Neural progenitor cell (in vitro differentiated cells): ENCODE measurements around the gene C1orf87. TPM values are rescaled to one million over a fixed set of nuclear protein-coding genes. Genes with fewer than 3 reads are reported as not detected.

Experiments used
- DNase-seq: peaks from one replicate; pipeline ENCODE4 v3.0.0-alpha.2; 2016; ENCODE audit warnings: low spot score
- H2AFZ ChIP-seq: fragments of 200-600 bp; sonication (generic); replicated peaks from 2 replicates; pipeline ENCODE4 v1.6.1; 2016; ENCODE audit warnings: antibody characterized with exemption
- H3F3A ChIP-seq: fragments of 200-600 bp; sonication (generic); 2 replicates; pipeline ENCODE4 v1.6.1; 2016; ENCODE audit warnings: antibody characterized with exemption, low read depth
- H3K27ac ChIP-seq: fragments of 200-600 bp; sonication (generic); 2 replicates; pipeline ENCODE4 v1.5.1; 2016; ENCODE audit warnings: mild to moderate bottlenecking
- H3K27me3 ChIP-seq: fragments of 200-600 bp; sonication (generic); 2 replicates; pipeline ENCODE4 v1.6.1; 2016; ENCODE audit warnings: mild to moderate bottlenecking, moderate library complexity
- H3K36me3 ChIP-seq: fragments of 200-600 bp; sonication (generic); 2 replicates; pipeline ENCODE4 v1.5.1; 2016
- H3K4me1 ChIP-seq: fragments of 200-600 bp; sonication (generic); 2 replicates; pipeline ENCODE4 v1.6.1; 2016; ENCODE audit warnings: mixed run types
- H3K4me2 ChIP-seq: fragments of 200-600 bp; sonication (generic); 2 replicates; pipeline ENCODE4 v1.6.1; 2016
- H3K4me3 ChIP-seq: fragments of 200-600 bp; sonication (generic); 2 replicates; pipeline ENCODE4 v1.5.1; 2016
- H3K79me2 ChIP-seq: fragments of 200-600 bp; sonication (generic); 2 replicates; pipeline ENCODE4 v1.6.1; 2016; ENCODE audit warnings: low read depth
- H3K9ac ChIP-seq: fragments of 200-600 bp; sonication (generic); 2 replicates; pipeline ENCODE4 v1.6.1; 2016
- H3K9me3 ChIP-seq: fragments of 200-600 bp; sonication (generic); 2 replicates; pipeline ENCODE4 v1.5.1; 2016; ENCODE audit warnings: low read depth
- H4K20me1 ChIP-seq: fragments of 200-600 bp; sonication (generic); 2 replicates; pipeline ENCODE4 v1.6.1; 2016; ENCODE audit warnings: low read depth
- H3K27ac Mint-ChIP-seq: 3 replicates; pipeline ENCODE4 v1.8.0; 2021; ENCODE audit warnings: mixed read lengths
- H3K27me3 Mint-ChIP-seq: 2 replicates; pipeline ENCODE4 v1.8.0; 2022; ENCODE audit warnings: low read depth, mild to moderate bottlenecking, inconsistent platforms, moderate library complexity, mixed read lengths; ENCODE audit not compliant: insufficient read depth
- H3K36me3 Mint-ChIP-seq: 3 replicates; pipeline ENCODE4 v1.8.0; 2021; ENCODE audit warnings: mixed read lengths
- H3K4me1 Mint-ChIP-seq: 3 replicates; pipeline ENCODE4 v1.8.0; 2021; ENCODE audit warnings: mixed read lengths
- H3K4me3 Mint-ChIP-seq: 3 replicates; pipeline ENCODE4 v1.8.0; 2021; ENCODE audit warnings: mild to moderate bottlenecking, moderate library complexity, mixed read lengths
- H3K9me3 Mint-ChIP-seq: 3 replicates; pipeline ENCODE4 v1.8.0; 2020; ENCODE audit warnings: mixed read lengths
- EZH2 ChIP-seq: fragments of 200-600 bp; sonication (generic); IDR thresholded peaks from 2 replicates; pipeline ENCODE4 v1.6.1; 2017; ENCODE audit warnings: antibody characterized with exemption, mild to moderate bottlenecking, moderate library complexity
- EZH2phosphoT487 ChIP-seq: fragments of 200-600 bp; sonication (generic); IDR thresholded peaks from 2 replicates; pipeline ENCODE4 v1.6.1; 2017; ENCODE audit warnings: antibody characterized with exemption
- total RNA-seq: library from RNA; depleted of rRNA; stranded (reverse); fragments of >200 nt; gene quantifications from 2 replicates; pipeline ENCODE4 v1.2.3, GENCODE V29; 2015; ENCODE audit warnings: low replicate concordance
- TF ChIP-seq, protein P1 (sequence below): fragments of 200-600 bp; sonication (generic); IDR thresholded peaks from 2 replicates; pipeline ENCODE4 v1.5.1; 2017; ENCODE audit warnings: antibody characterized with exemption, mild to moderate bottlenecking

The C1orf87 gene
- total RNA-seq, 1 donor from 2014 or later: not detected

DNA sequence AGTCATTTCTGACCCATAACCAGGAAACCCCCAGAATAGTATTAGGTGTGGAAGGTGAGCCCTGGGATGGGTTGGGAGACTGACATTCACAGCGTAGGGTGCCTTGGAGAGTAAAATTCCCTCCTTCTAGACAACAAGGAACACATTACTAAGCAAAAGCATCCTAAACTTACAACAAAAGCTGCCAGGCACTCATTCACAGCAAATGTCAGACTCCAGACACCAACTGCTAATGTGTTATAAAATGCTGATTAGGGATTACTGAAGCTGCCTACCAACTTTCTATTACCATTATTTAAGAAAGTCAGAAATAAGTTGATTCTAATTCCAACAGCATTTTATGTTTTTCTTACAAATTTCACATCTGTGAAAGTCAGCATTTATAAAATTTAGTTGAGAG is 40.0 kb upstream of the C1orf87 start:
- Mint-ChIP-seq H3K27me3 (no peaks in the 10 kb centered on the region), H3K9me3 (no peaks in the 10 kb centered on the region), H3K27ac (no peak overlapping the region), H3K4me1 (peaks cover 38% of the 10 kb centered on the region), H3K36me3 (no peaks in the 10 kb centered on the region), H3K4me3 (no peak overlapping the region)
- Histone ChIP-seq H3F3A (no peaks in the 10 kb centered on the region), H3K9ac (no peak overlapping the region), H2AFZ (no peak overlapping the region), H3K4me1 (peaks cover 11% of the 10 kb centered on the region), H3K9me3 (no peaks in the 10 kb centered on the region), H3K4me2 (no peak overlapping the region), H4K20me1 (no peaks in the 10 kb centered on the region), H3K36me3 (no peaks in the 10 kb centered on the region), H3K27ac (no peak overlapping the region), H3K79me2 (no peaks in the 10 kb centered on the region), H3K4me3 (no peak overlapping the region), H3K27me3 (no peaks in the 10 kb centered on the region)
- no peak for TF ChIP-seq EZH2phosphoT487
- TF ChIP-seq, protein P1, sequence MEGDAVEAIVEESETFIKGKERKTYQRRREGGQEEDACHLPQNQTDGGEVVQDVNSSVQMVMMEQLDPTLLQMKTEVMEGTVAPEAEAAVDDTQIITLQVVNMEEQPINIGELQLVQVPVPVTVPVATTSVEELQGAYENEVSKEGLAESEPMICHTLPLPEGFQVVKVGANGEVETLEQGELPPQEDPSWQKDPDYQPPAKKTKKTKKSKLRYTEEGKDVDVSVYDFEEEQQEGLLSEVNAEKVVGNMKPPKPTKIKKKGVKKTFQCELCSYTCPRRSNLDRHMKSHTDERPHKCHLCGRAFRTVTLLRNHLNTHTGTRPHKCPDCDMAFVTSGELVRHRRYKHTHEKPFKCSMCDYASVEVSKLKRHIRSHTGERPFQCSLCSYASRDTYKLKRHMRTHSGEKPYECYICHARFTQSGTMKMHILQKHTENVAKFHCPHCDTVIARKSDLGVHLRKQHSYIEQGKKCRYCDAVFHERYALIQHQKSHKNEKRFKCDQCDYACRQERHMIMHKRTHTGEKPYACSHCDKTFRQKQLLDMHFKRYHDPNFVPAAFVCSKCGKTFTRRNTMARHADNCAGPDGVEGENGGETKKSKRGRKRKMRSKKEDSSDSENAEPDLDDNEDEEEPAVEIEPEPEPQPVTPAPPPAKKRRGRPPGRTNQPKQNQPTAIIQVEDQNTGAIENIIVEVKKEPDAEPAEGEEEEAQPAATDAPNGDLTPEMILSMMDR: no peak
- TF ChIP-seq EZH2: no peak
- no peak for DNase-seq

DNA sequence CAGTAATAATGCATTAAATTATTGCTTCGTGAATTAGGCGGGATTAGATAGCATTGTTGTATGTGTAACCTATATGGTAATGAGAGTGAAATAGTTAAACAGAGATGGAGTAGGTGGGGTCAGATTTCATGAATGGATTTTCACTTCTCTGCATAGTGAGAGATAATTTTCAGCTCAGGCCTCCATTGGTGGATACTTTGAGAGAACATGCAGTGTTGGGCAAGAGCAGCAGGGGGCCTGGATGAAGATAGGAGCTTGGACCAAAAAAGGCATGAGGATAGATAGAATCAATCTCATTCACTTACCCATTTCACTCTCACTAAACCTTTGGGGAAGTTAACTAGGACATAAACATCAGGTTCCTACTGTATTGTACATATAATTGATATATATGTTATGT is 39.5 kb upstream of the C1orf87 start:
- H2AFZ ChIP-seq: no peak overlapping the region
- Mint-ChIP-seq H3K4me3 (no peak overlapping the region), H3K27me3 (no peaks in the 10 kb centered on the region), H3K36me3 (no peaks in the 10 kb centered on the region), H3K4me1 (peaks cover 36% of the 10 kb centered on the region), H3K9me3 (no peaks in the 10 kb centered on the region), H3K27ac (no peak overlapping the region)
- no peak overlapping the region for H3K4me2 ChIP-seq
- H3K27ac ChIP-seq: no peak overlapping the region
- H3K79me2 ChIP-seq: no peaks in the 10 kb centered on the region
- peaks cover 11% of the 10 kb centered on the region for H3K4me1 ChIP-seq
- DNase-seq: no peak
- TF ChIP-seq EZH2 (no peak), EZH2phosphoT487 (no peak)
- TF ChIP-seq, protein P1: no peak
- no peaks in the 10 kb centered on the region for H3K9me3 ChIP-seq
- no peaks in the 10 kb centered on the region for H3F3A ChIP-seq
- H3K9ac ChIP-seq: no peak overlapping the region
- H3K4me3 ChIP-seq: no peak overlapping the region
- H3K36me3 ChIP-seq: no peaks in the 10 kb centered on the region
- H4K20me1 ChIP-seq: no peaks in the 10 kb centered on the region
- H3K27me3 ChIP-seq: no peaks in the 10 kb centered on the region

- Mint-ChIP-seq H3K27me3 (no peaks in the 10 kb centered on the region), H3K36me3 (no peaks in the 10 kb centered on the region), H3K4me1 (peaks cover 36% of the 10 kb centered on the region), H3K27ac (no peak overlapping the region), H3K9me3 (no peaks in the 10 kb centered on the region), H3K4me3 (no peak overlapping the region)
- H3K79me2 ChIP-seq: no peaks in the 10 kb centered on the region
- no peaks in the 10 kb centered on the region for H4K20me1 ChIP-seq
- no peak for DNase-seq
- no peak overlapping the region for H3K4me3 ChIP-seq
- H2AFZ ChIP-seq: no peak overlapping the region
- no peak overlapping the region for H3K9ac ChIP-seq
- H3K9me3 ChIP-seq: no peaks in the 10 kb centered on the region
- no peak overlapping the region for H3K27ac ChIP-seq
- no peak overlapping the region for H3K4me2 ChIP-seq
- no peaks in the 10 kb centered on the region for H3K27me3 ChIP-seq
- TF ChIP-seq EZH2: no peak
- TF ChIP-seq EZH2phosphoT487: no peak
- TF ChIP-seq, protein P1: no peak
- no peaks in the 10 kb centered on the region for H3F3A ChIP-seq
- peaks cover 11% of the 10 kb centered on the region for H3K4me1 ChIP-seq
- H3K36me3 ChIP-seq: no peaks in the 10 kb centered on the region
These were observed 38.1 kb upstream of the C1orf87 start for GRCh38 chr1:60111716-60112115.

DNA sequence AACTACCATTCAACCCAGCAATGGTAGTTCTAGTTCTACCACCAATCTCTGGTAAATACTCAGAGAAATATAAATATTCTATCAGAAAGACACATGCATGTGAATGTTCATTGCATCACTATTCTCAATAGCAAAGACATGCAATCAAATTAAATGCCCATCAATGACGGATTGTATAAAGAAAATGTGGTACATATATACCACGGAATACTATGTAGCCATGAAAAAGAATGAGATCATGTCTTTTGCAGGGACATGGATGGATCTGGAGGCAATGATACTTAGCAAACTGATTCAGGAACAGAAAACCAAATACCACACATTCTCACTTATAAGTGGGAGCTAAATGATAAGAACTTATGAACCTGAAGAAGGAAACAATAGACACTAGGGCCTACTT is 37.5 kb upstream of the C1orf87 start:
- Histone ChIP-seq H3K36me3 (no peaks in the 10 kb centered on the region), H3K79me2 (no peaks in the 10 kb centered on the region), H3K4me1 (peaks cover 11% of the 10 kb centered on the region), H3K27me3 (no peaks in the 10 kb centered on the region), H2AFZ (no peak overlapping the region), H3K4me3 (no peak overlapping the region), H3K4me2 (no peak overlapping the region), H3F3A (no peaks in the 10 kb centered on the region), H4K20me1 (no peaks in the 10 kb centered on the region), H3K9me3 (no peaks in the 10 kb centered on the region), H3K9ac (no peak overlapping the region), H3K27ac (no peak overlapping the region)
- no peak for TF ChIP-seq EZH2phosphoT487
- TF ChIP-seq EZH2: no peak
- TF ChIP-seq, protein P1: no peak
- no peak overlapping the region for H3K4me3 Mint-ChIP-seq
- H3K27ac Mint-ChIP-seq: no peak overlapping the region
- H3K9me3 Mint-ChIP-seq: no peaks in the 10 kb centered on the region
- no peaks in the 10 kb centered on the region for H3K36me3 Mint-ChIP-seq
- no peak for DNase-seq
- H3K4me1 Mint-ChIP-seq: peaks cover 31% of the 10 kb centered on the region
- no peaks in the 10 kb centered on the region for H3K27me3 Mint-ChIP-seq
